Ovary (tissue), 9 donors: ENCODE results near the gene TRIM66. TPM values are rescaled to one million over a fixed set of nuclear protein-coding genes. Genes with fewer than 3 reads are reported as not detected.
A peak's percentile ranks its signal among the peaks of the same experiment; 100 is the strongest.

Source experiments
- DNase-seq, 5 donors: peaks; one replicate each; pipeline ENCODE4 v3.0.0-alpha.2; 2019 to 2020
- H3K27ac ChIP-seq, 2 donors: fragments of 200-600 bp; one replicate each; pipeline versions ENCODE4 v1.5.1 to v1.8.0; 2019 to 2022
- H3K27me3 ChIP-seq: fragments of 200-600 bp; one replicate; pipeline ENCODE4 v1.8.0; 2022
- H3K36me3 ChIP-seq: fragments of 200-600 bp; sonication (generic); one replicate; pipeline ENCODE4 v1.5.1; 2019
- H3K4me1 ChIP-seq: one replicate; pipeline ENCODE4 v1.8.1; 2013; ENCODE audit warnings: mild to moderate bottlenecking, moderate library complexity; ENCODE audit not compliant: insufficient read depth
- H3K4me3 ChIP-seq: fragments of 200-600 bp; sonication (generic); one replicate; pipeline ENCODE4 v1.5.1; 2017
- H3K9me3 ChIP-seq, 2 donors: fragments of 200-600 bp in 1 of 2; sonication (generic) in 1 of 2; one replicate each; pipeline versions ENCODE4 v1.5.1 to v1.8.1; 2013 to 2019; ENCODE audit warnings: mild to moderate bottlenecking in 1 of 2, moderate library complexity in 1 of 2
- CTCF ChIP-seq, 3 donors: fragments of 450-650 bp in 2 of 3; fragments of 200-600 bp in 1 of 3; IDR thresholded peaks; one replicate each; pipeline versions ENCODE4 v1.5.1 to v1.8.0; 2016 to 2022; ENCODE audit warnings: antibody characterized with exemption in 3 of 3, mild to moderate bottlenecking in 1 of 3
- EP300 ChIP-seq: sonication (generic); formaldehyde crosslinking; IDR thresholded peaks from one replicate; pipeline ENCODE4 v1.6.1; 2017; ENCODE audit warnings: antibody characterized with exemption
- POLR2A ChIP-seq: fragments of 450-650 bp; IDR thresholded peaks from one replicate; pipeline ENCODE4 v1.6.1; 2017; ENCODE audit warnings: antibody characterized with exemption, mild to moderate bottlenecking, moderate library complexity
- WGBS, 3 donors: extraction: QIAGEN DNeasy Blood & Tissue Kit in 1 of 3; methylation state at CpG; one replicate each; pipeline versions ENCODE4 v1.1.5 to v1.1.7; 2013 to 2017; 5-methylcytosine and 5-hydroxymethylcytosine counted together
- intact Hi-C, 4 donors: fragments of 100-400 bp; cut with DNase I; formaldehyde crosslinking; loops; one replicate each; pipeline versions ENCODE4 v1.11.0 to v1.15.1; 2022 to 2023
- polyA plus RNA-seq, 2 donors: library from polyadenylated mRNA; stranded (reverse); fragments of 200-250 nt in 1 of 2; fragments of 350-450 nt in 1 of 2; fragmentation: Illumina TruSeq in 1 of 2; extraction: RNeasy Lipid Tissue Mini Kit (QIAGEN cat#74804) in 1 of 2; gene quantifications; one replicate each; pipeline ENCODE4 v1.2.3, GENCODE V29; 2013 to 2014
- total RNA-seq, 7 donors: library from RNA; depleted of rRNA in 2 of 7; stranded (reverse); fragments of >200 nt in 2 of 7; fragmentation: NEBNext Ultra II Directional in 3 of 7; extraction: Animal tissue kit (Norgen Biotek cat#: 25700) in 3 of 7; gene quantifications; one replicate each; pipeline versions ENCODE4 v1.1.0 to v1.2.4, GENCODE V29; 2016 to 2023
- donor health status: DM: no; HTN: no; CAD: no; lungs with moderate emphysema.
- donor health status: DM: no; HTN: no; CAD: no.
- donor health status: Bipolar disorder and iron deficiency.
- donor health status: DM: yes; HTN: yes; CAD: no.
- donor health status: DM: no; HTN: no; CAD: no.
- donor health status: DM: yes; HTN: yes; CAD: no.

TRIM66 gene
- total and polyA plus RNA-seq, 9 donors, result 2.3 to 15.4 (median 4.9) TPM

GRCh38 chr11:8713760-8714454 lies 31.4 kb upstream of the TRIM66 start:
- Histone ChIP-seq H3K27me3 (no peaks in the 10 kb centered on the region), H3K9me3 (no peaks in the 10 kb centered on the region), H3K36me3 (no peaks in the 10 kb centered on the region), H3K4me1 (peaks cover 32% of the 10 kb centered on the region), H3K27ac (no peak overlapping the region), H3K4me3 (no peak overlapping the region)
- 88 to 96% (median 91%) methylated on average over 8 of the region's 8 CpGs for WGBS, 3 donors
- intact Hi-C loops, result loop anchor here in 1 of 4 donors (10.0 kb wide), 1 partner anchor 91 kb away; no protein-coding TSS in a partner anchor
- no peak for DNase-seq
- no peak for TF ChIP-seq EP300
- no peak for TF ChIP-seq CTCF (IDR thresholded peaks at IDR 0.05)
- TF ChIP-seq POLR2A, result no peak

DNA sequence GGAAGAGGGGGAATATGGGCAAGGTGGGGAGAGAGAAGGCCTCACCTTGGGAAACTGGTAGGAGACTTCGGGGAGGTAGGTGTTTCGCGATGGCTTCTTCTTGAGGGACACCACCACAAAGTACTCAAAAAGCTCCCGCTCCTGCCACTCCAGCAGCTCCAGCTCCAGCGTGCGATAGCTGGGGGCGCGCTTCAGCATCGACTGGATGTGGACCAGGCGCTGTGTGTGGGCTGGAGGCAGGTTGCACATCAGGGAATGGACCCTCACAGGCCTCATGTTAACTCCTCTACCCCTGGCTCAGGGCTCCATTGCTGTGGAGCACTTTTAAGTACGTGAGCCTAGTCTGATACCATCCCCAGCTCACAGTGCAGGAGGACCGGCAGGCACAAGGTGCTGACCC lies 30.0 kb upstream of the TRIM66 start:
- WGBS, 3 donors, result 90 to 95% (median 95%) methylated on average over 11 to 12 of the region's 12 CpGs
- intact Hi-C loops, result loop anchor here in 1 of 4 donors (10.0 kb wide), 1 partner anchor 92 kb away; no protein-coding TSS in a partner anchor
- Histone ChIP-seq H3K27ac (no peak overlapping the region), H3K4me1 (peaks cover 29% of the 10 kb centered on the region), H3K9me3 (no peaks in the 10 kb centered on the region), H3K36me3 (no peaks in the 10 kb centered on the region), H3K4me3 (no peak overlapping the region), H3K27me3 (no peaks in the 10 kb centered on the region)
- DNase-seq, result no peak
- no peak for TF ChIP-seq POLR2A
- no peak for TF ChIP-seq CTCF (IDR thresholded peaks at IDR 0.05)
- TF ChIP-seq EP300, result no peak

GRCh38 chr11:8711895-8712442 lies 29.5 kb upstream of the TRIM66 start:
- no peaks in the 10 kb centered on the region for H3K36me3 ChIP-seq
- intact Hi-C loops, result loop anchor here in 1 of 4 donors (10.0 kb wide), 1 partner anchor 93 kb away; no protein-coding TSS in a partner anchor

GRCh38 chr11:8709777-8710176 lies 27.3 kb upstream of the TRIM66 start:
- no peaks in the 10 kb centered on the region for H3K36me3 ChIP-seq
- no peak overlapping the region for H3K4me3 ChIP-seq
- intact Hi-C loops, result loop anchor here in 2 of 4 donors (5.0 to 10.0 kb wide), 2 partner anchors 95 to 98 kb away; no protein-coding TSS in a partner anchor
- no peak for TF ChIP-seq CTCF (IDR thresholded peaks at IDR 0.05)
- TF ChIP-seq POLR2A, result no peak
- no peak for TF ChIP-seq EP300
- H3K27ac ChIP-seq, result peak overlapping the region; percentile 32 to 76
- H3K4me1 ChIP-seq, result peaks cover 12% of the 10 kb centered on the region
- 69 to 75% (median 70%) methylated on average over 4 of the region's 4 CpGs for WGBS, 3 donors
- DNase-seq, result no peak
- no peaks in the 10 kb centered on the region for H3K27me3 ChIP-seq
- no peaks in the 10 kb centered on the region for H3K9me3 ChIP-seq

More at GRCh38 chr11:8711895-8712442, 29.5 kb upstream of the TRIM66 start:
- H3K27ac ChIP-seq, result no peak overlapping the region
- WGBS, 3 donors, result 80 to 82% (median 81%) methylated on average over 5 of the region's 5 CpGs
- H3K4me3 ChIP-seq, result no peak overlapping the region
- H3K27me3 ChIP-seq, result no peaks in the 10 kb centered on the region
- DNase-seq, result no peak
- TF ChIP-seq POLR2A (no peak), EP300 (no peak), CTCF (IDR thresholded peaks at IDR 0.05) (no peak)
- no peaks in the 10 kb centered on the region for H3K9me3 ChIP-seq
- peaks cover 23% of the 10 kb centered on the region for H3K4me1 ChIP-seq
